ENCODE data around the gene TATDN2.

- TF ChIP-seq POLR2A (IDR thresholded peaks at IDR 0.05; ENCODE audit: low read length) (no peak), GATA1 (IDR thresholded peaks at IDR 0.05; ENCODE audit: low read depth, low read length) (no peak)
These were observed 35.0 kb upstream of the TATDN2 start for GRCh38 chr3:10213156-10213792.
